ENCODE measurements around the gene APOC1.

APOC1 gene

DNA sequence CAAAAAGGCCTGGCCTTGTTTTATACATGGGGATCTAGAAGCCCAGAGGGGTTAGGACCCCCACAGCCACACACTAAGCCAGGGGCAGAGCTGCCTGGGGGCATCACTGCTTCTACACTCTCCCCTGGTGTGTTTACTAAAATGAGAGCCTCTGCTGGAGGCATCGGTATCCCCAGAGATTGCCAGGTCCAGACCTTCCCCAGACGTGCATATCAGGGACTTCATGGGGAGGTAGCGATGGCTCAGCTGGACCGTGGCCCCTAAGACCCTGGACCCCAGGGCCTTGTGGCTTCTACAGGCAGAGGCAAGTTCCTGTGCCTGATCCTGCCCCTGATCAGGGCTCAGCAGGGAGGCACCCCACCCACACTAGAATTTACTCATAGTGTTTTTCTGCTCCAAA lies 54.3 kb downstream of the APOC1 start:
- Histone ChIP-seq H3K27ac (no peak overlapping the region), H3K9me3 (no peaks in the 10 kb centered on the region), H3K36me3 (peaks cover 49% of the 10 kb centered on the region), H3K4me3 (ENCODE audit: low read depth in 1 of 2, low read length in 1 of 2) (no peak overlapping the region), H3K27me3 (no peaks in the 10 kb centered on the region), H3K4me1 (ENCODE audit: control insufficient read depth in 1 of 2, insufficient read depth in 1 of 2, low read depth in 1 of 2, low read length in 1 of 2) (no peaks in the 10 kb centered on the region)
- TF ChIP-seq, protein P1, sequence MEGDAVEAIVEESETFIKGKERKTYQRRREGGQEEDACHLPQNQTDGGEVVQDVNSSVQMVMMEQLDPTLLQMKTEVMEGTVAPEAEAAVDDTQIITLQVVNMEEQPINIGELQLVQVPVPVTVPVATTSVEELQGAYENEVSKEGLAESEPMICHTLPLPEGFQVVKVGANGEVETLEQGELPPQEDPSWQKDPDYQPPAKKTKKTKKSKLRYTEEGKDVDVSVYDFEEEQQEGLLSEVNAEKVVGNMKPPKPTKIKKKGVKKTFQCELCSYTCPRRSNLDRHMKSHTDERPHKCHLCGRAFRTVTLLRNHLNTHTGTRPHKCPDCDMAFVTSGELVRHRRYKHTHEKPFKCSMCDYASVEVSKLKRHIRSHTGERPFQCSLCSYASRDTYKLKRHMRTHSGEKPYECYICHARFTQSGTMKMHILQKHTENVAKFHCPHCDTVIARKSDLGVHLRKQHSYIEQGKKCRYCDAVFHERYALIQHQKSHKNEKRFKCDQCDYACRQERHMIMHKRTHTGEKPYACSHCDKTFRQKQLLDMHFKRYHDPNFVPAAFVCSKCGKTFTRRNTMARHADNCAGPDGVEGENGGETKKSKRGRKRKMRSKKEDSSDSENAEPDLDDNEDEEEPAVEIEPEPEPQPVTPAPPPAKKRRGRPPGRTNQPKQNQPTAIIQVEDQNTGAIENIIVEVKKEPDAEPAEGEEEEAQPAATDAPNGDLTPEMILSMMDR (IDR thresholded peaks at IDR 0.05): no peak
